Glomerular visceral epithelial cell (primary cell): ENCODE data around the gene TLX3.
"Not testable (repeated sequence)": the region's sequence is repeated elsewhere in the genome, so short reads cannot be mapped to it uniquely, and the experiment has no call there.

ENCODE experiments used
- DNase-seq: peaks from one replicate; pipeline ENCODE4 v3.0.0-alpha.2; 2016; ENCODE audit errors: extremely low spot score

The TLX3 gene

GRCh38 chr5:171323806-171324632 is 15.0 kb downstream of the TLX3 start:
- DNase-seq = no peak

- DNase-seq = no peak
Observed at GRCh38 chr5:171330021-171330420, 21.0 kb downstream of the TLX3 start.

- no peak for DNase-seq
Observed at GRCh38 chr5:171335616-171336015, 26.6 kb downstream of the TLX3 start.

GRCh38 chr5:171336521-171337209 is 27.6 kb downstream of the TLX3 start:
- DNase-seq = peak; percentile 58

GRCh38 chr5:171337210-171337569 is 28.1 kb downstream of the TLX3 start:
- no peak for DNase-seq

- DNase-seq = no peak
Observed at GRCh38 chr5:171340042-171340441, 31.0 kb downstream of the TLX3 start.

GRCh38 chr5:171340491-171340890 is 31.4 kb downstream of the TLX3 start:
- DNase-seq = no peak

GRCh38 chr5:171342362-171343111 is 33.5 kb downstream of the TLX3 start:
- peak; percentile 68 for DNase-seq

- DNase-seq = no peak
Observed at GRCh38 chr5:171344936-171345608, 36.0 kb downstream of the TLX3 start.

GRCh38 chr5:171351536-171352073 is 42.6 kb downstream of the TLX3 start:
- DNase-seq = no peak

- DNase-seq = no peak
Observed at GRCh38 chr5:171355302-171355724, 46.3 kb downstream of the TLX3 start.

- DNase-seq = no peak
Observed at GRCh38 chr5:171357843-171358242, 48.8 kb downstream of the TLX3 start.

GRCh38 chr5:171361151-171361550 is 52.1 kb downstream of the TLX3 start:
- DNase-seq = not testable (repeated sequence)
